Nephron (organoid): ENCODE data around the gene STEAP2.
"Not testable (repeated sequence)": the region's sequence is repeated elsewhere in the genome, so short reads cannot be mapped to it uniquely, and the experiment has no call there.

Source experiments
- H3K27ac Mint-ChIP-seq, 3 experiments: 2 replicates each; pipeline ENCODE4 v1.8.0; 2020; ENCODE audit warnings: mixed read lengths in 3 of 3, mild to moderate bottlenecking in 2 of 3, moderate library complexity in 1 of 3
- H3K27me3 Mint-ChIP-seq: 2 replicates; pipeline ENCODE4 v1.8.0; 2021; ENCODE audit warnings: low read depth, mild to moderate bottlenecking, moderate library complexity, mixed read lengths
- H3K36me3 Mint-ChIP-seq: 2 replicates; pipeline ENCODE4 v1.8.0; 2020; ENCODE audit warnings: low read depth, mixed read lengths
- H3K4me1 Mint-ChIP-seq: 2 replicates; pipeline ENCODE4 v1.8.0; 2020; ENCODE audit warnings: mixed read lengths
- H3K4me3 Mint-ChIP-seq, 3 experiments: 2 replicates each; pipeline ENCODE4 v1.8.0; 2020; ENCODE audit warnings: mild to moderate bottlenecking in 3 of 3, mixed read lengths in 3 of 3, moderate library complexity in 2 of 3
- H3K9me3 Mint-ChIP-seq: 2 replicates; pipeline ENCODE4 v1.8.0; 2020; ENCODE audit warnings: mixed read lengths
- TF ChIP-seq, protein P1 (sequence below), 3 experiments: fragments of 200-600 bp; sonication (generic); IDR thresholded peaks; one replicate each; pipeline ENCODE4 v1.5.0; 2021; ENCODE audit warnings: antibody characterized with exemption in 3 of 3; ENCODE audit not compliant: unreplicated experiment in 3 of 3

The STEAP2 gene

DNA sequence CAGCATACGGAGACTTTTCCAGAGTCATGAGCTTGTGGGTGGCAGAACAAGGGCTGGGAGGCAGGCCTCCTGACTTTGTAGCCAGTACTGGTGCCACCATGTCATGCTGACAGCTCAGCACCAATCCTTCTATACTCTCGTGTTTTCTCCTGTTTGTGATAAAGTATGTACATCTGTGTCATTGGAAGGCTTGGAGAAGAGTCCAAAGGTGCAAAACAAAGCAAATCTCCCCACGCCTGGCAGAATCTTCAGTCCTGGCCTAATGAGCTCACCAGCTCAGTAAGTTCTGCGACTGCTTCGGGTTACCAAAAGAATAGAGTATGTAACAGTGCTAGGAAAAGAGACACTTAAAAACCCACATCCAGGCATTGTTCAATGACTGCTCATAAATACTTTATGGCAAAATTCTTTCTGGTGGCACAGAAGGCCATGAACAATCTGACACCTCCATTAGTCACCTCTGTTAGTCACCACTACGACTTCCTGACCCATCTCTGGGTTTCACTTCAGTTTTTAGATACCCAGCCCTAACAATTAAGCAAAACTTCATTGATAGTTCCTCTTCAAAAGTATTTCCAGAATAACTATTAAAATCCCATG, 32.8 kb upstream of the STEAP2 start:
- H3K4me3 Mint-ChIP-seq, result no peak overlapping the region
- H3K27me3 Mint-ChIP-seq, result no peaks in the 10 kb centered on the region
- no peaks in the 10 kb centered on the region for H3K4me1 Mint-ChIP-seq
- no peaks in the 10 kb centered on the region for H3K9me3 Mint-ChIP-seq
- TF ChIP-seq, protein P1, sequence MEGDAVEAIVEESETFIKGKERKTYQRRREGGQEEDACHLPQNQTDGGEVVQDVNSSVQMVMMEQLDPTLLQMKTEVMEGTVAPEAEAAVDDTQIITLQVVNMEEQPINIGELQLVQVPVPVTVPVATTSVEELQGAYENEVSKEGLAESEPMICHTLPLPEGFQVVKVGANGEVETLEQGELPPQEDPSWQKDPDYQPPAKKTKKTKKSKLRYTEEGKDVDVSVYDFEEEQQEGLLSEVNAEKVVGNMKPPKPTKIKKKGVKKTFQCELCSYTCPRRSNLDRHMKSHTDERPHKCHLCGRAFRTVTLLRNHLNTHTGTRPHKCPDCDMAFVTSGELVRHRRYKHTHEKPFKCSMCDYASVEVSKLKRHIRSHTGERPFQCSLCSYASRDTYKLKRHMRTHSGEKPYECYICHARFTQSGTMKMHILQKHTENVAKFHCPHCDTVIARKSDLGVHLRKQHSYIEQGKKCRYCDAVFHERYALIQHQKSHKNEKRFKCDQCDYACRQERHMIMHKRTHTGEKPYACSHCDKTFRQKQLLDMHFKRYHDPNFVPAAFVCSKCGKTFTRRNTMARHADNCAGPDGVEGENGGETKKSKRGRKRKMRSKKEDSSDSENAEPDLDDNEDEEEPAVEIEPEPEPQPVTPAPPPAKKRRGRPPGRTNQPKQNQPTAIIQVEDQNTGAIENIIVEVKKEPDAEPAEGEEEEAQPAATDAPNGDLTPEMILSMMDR (IDR thresholded peaks at IDR 0.05; ENCODE audit: unreplicated experiment in 3 of 3), result no peak
- H3K36me3 Mint-ChIP-seq, result no peaks in the 10 kb centered on the region
- H3K27ac Mint-ChIP-seq, result no peak overlapping the region

DNA sequence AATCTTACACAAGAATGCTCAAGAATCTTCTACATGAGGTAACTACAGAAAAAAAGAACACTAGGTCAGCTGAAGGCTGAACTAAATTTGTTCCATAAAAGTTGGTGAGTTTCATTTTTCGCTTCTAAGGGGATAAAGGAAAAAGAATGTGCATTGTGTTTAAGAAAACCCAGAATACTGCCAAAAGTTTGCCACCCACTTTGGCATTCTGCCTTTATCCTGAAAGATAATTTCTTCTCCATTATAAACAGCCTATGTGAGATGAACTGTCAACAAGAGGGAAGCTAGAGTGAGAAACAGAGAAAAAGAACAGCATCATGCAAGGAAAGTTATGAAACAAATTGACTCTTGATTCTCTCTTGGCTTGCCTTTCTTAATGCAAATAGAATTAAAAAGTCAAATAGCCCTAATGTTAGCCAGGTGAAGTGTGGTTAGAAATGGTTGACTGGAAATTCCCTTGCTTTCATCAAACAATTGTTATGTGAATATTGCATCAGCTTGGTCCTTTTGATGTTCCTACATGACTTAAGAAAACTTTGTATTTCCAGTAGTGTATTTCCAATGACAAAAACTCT, 31.4 kb upstream of the STEAP2 start:
- Mint-ChIP-seq H3K27ac (no peak overlapping the region), H3K9me3 (peaks cover 2% of the 10 kb centered on the region), H3K27me3 (no peaks in the 10 kb centered on the region), H3K36me3 (no peaks in the 10 kb centered on the region), H3K4me1 (no peaks in the 10 kb centered on the region), H3K4me3 (no peak overlapping the region)
- TF ChIP-seq, protein P1 (IDR thresholded peaks at IDR 0.05; ENCODE audit: unreplicated experiment in 3 of 3), result no peak

DNA sequence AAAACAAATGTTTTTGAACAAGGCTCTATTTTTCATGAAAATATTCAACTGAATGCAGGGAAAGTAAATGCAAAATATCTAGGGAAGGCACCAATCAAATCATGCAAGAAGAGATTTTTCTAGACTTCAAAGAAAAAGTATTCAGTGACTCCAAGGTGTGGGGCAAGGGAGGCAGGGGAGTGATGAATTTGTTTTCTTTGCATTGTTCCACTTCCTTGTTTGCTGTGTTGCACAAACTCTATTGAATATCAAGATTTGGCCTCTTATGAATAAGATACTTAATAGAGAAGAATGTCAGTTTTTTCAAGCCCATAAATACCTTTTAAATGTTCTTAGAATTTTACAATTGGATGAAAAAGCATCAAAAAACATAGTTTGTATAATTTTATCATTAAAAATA, 30.9 kb upstream of the STEAP2 start:
- Mint-ChIP-seq H3K4me3 (no peak overlapping the region), H3K9me3 (peaks cover 2% of the 10 kb centered on the region), H3K27me3 (no peaks in the 10 kb centered on the region), H3K27ac (no peak overlapping the region), H3K4me1 (no peaks in the 10 kb centered on the region), H3K36me3 (no peaks in the 10 kb centered on the region)
- TF ChIP-seq, protein P1 (IDR thresholded peaks at IDR 0.05; ENCODE audit: unreplicated experiment in 3 of 3), result no peak

DNA sequence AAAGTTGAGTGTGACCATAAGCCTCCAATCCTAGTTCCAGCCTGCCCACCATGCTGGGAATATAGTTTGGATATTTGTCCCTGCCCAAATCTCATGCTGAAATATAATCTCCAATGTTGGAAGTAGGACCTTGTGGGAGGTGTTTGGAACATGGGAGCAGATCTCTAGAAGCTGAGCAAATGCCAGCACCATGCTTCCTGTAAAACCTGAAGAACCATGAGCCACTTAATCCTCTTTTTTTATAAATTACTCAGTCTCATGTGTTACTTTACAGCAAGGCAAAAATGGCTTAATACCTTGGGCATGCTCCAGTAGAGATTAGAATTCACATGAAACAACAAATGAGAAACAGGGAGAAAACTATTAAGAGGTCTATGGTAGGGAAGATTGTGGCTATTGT, 30.1 kb upstream of the STEAP2 start:
- no peaks in the 10 kb centered on the region for H3K27me3 Mint-ChIP-seq
- no peaks in the 10 kb centered on the region for H3K36me3 Mint-ChIP-seq
- H3K4me3 Mint-ChIP-seq, result no peak overlapping the region
- H3K4me1 Mint-ChIP-seq, result no peaks in the 10 kb centered on the region
- H3K27ac Mint-ChIP-seq, result no peak overlapping the region
- peaks cover 2% of the 10 kb centered on the region for H3K9me3 Mint-ChIP-seq
- TF ChIP-seq, protein P1 (IDR thresholded peaks at IDR 0.05; ENCODE audit: unreplicated experiment in 3 of 3), result no peak

DNA sequence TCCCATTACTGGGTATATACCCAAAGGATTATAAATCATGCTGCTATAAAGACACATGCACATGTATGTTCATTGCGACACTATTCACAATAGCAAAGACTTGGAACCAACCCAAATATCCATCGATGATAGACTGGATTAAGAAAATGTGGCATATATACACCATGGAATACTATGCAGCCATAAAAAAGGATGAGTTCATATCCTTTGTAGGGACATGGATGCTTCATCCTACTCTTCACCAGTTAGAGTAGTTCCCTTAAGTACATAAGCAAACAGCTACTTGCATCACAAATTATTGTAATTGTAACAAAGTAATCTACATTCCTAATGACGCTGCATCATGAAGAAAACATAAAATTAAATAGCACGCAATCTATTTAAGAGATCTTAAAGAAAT, 25.2 kb upstream of the STEAP2 start:
- not testable (repeated sequence) for H3K9me3 Mint-ChIP-seq, H3K4me1 Mint-ChIP-seq, H3K27ac Mint-ChIP-seq, H3K36me3 Mint-ChIP-seq, H3K27me3 Mint-ChIP-seq, H3K4me3 Mint-ChIP-seq

DNA sequence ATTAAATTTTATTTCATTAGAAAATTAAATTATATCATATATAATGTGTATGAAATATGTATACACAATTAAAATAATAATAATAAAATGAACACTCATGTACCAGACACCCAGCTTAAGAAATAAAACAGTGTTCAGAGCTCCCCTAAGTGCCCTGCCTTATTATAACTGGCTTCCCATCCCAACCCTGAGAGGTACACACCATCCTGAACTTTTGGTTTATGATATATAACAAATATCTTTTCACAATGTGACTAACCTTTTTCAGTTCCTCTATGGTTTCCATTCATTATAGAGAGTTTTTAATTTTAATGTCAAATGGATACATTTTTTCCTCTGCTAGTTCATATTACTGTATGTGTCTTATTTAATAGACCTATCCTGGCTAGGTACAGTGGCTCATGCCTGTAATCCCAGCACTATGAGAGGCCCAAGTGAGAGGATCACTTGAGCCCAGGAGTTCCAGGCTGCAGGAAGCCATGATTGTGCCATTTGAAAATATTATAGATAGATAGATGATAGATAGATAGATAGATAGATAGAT, 24.0 kb upstream of the STEAP2 start:
- H3K36me3 Mint-ChIP-seq, result no peaks in the 10 kb centered on the region

More for the DNA sequence above, 24.0 kb upstream of the STEAP2 start:
- Mint-ChIP-seq H3K9me3 (peaks cover 9% of the 10 kb centered on the region), H3K4me1 (no peaks in the 10 kb centered on the region), H3K27me3 (no peaks in the 10 kb centered on the region), H3K4me3 (no peak overlapping the region), H3K27ac (no peak overlapping the region)
- TF ChIP-seq, protein P1 (IDR thresholded peaks at IDR 0.05; ENCODE audit: unreplicated experiment in 3 of 3), result no peak
